ENCODE data around the gene MKRN2. TPM values are rescaled to one million over a fixed set of nuclear protein-coding genes. Genes with fewer than 3 reads are reported as not detected.
A peak's percentile ranks its signal among the peaks of the same experiment; 100 is the strongest.

The MKRN2 gene
- total and polyA plus RNA-seq, 2 of the 13 experiments (the other 11 are each of a cell fraction or from before 2014, with no cell fraction given) = 25.5 to 34.3 TPM

DNA sequence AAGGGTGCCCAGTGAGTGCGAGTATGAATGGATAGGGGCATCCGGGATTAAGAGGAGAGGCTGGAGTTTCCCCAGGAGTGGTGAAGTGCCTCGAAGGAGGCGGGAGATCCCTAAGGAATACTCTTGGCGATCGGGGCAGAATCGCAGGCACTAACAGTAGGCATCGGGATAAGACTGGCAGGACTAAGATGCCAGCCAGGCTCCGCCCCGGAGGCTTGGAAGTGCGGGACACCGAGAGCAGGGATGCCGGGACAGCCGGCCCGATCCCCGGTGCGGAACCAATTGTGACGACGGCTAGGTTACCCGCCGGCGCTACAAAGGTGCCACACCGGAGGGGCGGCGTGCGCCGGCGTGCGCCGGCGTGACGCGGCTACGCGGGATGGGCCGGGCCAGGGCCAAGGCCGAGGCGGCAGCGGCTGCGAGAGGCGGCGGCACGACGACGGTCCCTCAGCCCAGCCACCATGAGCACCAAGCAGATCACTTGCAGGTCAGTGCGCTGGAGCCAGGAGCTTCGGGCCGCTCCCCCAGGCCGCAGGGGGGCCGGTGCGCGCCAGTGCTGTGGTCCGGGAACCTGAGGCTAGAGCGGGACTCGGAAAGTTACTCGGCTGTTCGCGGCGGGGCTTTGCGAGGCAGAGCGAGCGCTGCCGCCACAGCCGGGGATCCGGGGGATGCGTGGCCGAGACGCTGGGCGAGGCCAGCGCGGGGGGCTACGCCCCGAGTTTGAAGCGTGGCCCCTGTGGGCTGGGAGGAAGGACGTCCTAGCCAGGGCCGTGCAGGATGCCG is at the start of gene MKRN2 (continued):
- TF ChIP-seq, protein P1, sequence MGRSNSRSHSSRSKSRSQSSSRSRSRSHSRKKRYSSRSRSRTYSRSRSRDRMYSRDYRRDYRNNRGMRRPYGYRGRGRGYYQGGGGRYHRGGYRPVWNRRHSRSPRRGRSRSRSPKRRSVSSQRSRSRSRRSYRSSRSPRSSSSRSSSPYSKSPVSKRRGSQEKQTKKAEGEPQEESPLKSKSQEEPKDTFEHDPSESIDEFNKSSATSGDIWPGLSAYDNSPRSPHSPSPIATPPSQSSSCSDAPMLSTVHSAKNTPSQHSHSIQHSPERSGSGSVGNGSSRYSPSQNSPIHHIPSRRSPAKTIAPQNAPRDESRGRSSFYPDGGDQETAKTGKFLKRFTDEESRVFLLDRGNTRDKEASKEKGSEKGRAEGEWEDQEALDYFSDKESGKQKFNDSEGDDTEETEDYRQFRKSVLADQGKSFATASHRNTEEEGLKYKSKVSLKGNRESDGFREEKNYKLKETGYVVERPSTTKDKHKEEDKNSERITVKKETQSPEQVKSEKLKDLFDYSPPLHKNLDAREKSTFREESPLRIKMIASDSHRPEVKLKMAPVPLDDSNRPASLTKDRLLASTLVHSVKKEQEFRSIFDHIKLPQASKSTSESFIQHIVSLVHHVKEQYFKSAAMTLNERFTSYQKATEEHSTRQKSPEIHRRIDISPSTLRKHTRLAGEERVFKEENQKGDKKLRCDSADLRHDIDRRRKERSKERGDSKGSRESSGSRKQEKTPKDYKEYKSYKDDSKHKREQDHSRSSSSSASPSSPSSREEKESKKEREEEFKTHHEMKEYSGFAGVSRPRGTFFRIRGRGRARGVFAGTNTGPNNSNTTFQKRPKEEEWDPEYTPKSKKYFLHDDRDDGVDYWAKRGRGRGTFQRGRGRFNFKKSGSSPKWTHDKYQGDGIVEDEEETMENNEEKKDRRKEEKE (IDR thresholded peaks at IDR 0.05) = no peak
- peak; percentile 67 for TF ChIP-seq ZNF350 (CRISPR knock-in tag; IDR thresholded peaks at IDR 0.05; ENCODE audit: borderline replicate concordance, low read depth)
- peak; percentile 87 for TF ChIP-seq ZNF704 (CRISPR knock-in tag; IDR thresholded peaks at IDR 0.05; ENCODE audit: borderline replicate concordance)
- peak; percentile 97 for TF ChIP-seq KDM5B (CRISPR knock-in tag; IDR thresholded peaks at IDR 0.05; ENCODE audit: borderline replicate concordance)
- peak; percentile 74 for TF ChIP-seq RBM39 (IDR thresholded peaks at IDR 0.05; ENCODE audit: low read depth, low read length, poor library complexity, severe bottlenecking)
- TF ChIP-seq, protein P2, sequence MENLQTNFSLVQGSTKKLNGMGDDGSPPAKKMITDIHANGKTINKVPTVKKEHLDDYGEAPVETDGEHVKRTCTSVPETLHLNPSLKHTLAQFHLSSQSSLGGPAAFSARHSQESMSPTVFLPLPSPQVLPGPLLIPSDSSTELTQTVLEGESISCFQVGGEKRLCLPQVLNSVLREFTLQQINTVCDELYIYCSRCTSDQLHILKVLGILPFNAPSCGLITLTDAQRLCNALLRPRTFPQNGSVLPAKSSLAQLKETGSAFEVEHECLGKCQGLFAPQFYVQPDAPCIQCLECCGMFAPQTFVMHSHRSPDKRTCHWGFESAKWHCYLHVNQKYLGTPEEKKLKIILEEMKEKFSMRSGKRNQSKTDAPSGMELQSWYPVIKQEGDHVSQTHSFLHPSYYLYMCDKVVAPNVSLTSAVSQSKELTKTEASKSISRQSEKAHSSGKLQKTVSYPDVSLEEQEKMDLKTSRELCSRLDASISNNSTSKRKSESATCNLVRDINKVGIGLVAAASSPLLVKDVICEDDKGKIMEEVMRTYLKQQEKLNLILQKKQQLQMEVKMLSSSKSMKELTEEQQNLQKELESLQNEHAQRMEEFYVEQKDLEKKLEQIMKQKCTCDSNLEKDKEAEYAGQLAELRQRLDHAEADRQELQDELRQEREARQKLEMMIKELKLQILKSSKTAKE (CRISPR knock-in tag; IDR thresholded peaks at IDR 0.05; ENCODE audit: borderline replicate concordance) = no peak
- TF ChIP-seq ZBTB14 (CRISPR knock-in tag; IDR thresholded peaks at IDR 0.05) = peak; percentile 34; the same call in 1 of the 2 replicates
- TF ChIP-seq RELA (CRISPR knock-in tag; IDR thresholded peaks at IDR 0.05) = 0 out of 2 replicates have a peak, but pooled peaks have one; percentile 23
- TF ChIP-seq, protein P3, sequence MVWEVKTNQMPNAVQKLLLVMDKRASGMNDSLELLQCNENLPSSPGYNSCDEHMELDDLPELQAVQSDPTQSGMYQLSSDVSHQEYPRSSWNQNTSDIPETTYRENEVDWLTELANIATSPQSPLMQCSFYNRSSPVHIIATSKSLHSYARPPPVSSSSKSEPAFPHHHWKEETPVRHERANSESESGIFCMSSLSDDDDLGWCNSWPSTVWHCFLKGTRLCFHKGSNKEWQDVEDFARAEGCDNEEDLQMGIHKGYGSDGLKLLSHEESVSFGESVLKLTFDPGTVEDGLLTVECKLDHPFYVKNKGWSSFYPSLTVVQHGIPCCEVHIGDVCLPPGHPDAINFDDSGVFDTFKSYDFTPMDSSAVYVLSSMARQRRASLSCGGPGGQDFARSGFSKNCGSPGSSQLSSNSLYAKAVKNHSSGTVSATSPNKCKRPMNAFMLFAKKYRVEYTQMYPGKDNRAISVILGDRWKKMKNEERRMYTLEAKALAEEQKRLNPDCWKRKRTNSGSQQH (CRISPR knock-in tag; IDR thresholded peaks at IDR 0.05; ENCODE audit: low read depth) = peak; percentile 74; the same call in 1 of the 2 replicates
- no peak for TF ChIP-seq ZNF138 (CRISPR knock-in tag; IDR thresholded peaks at IDR 0.05; ENCODE audit: low read depth)
- peak; percentile 95 for TF ChIP-seq ZFX (CRISPR knock-in tag; IDR thresholded peaks at IDR 0.05; ENCODE audit: low read depth)
- TF ChIP-seq ETS1 (CRISPR knock-in tag; IDR thresholded peaks at IDR 0.05) = peak; percentile 80; the same call in 1 of the 2 replicates
- peak; percentile 85 for TF ChIP-seq DMAP1 (CRISPR knock-in tag; IDR thresholded peaks at IDR 0.05)
- peak; percentile 42; the same call in 1 of the 2 replicates for TF ChIP-seq MTA1 (CRISPR knock-in tag; IDR thresholded peaks at IDR 0.05; ENCODE audit: borderline replicate concordance)
- TF ChIP-seq SALL2 (CRISPR knock-in tag; IDR thresholded peaks at IDR 0.05) = peak; percentile 91
- TF ChIP-seq ZNF670 (CRISPR knock-in tag; IDR thresholded peaks at IDR 0.05; ENCODE audit: borderline replicate concordance) = peak; percentile 37; the same call in 1 of the 2 replicates
